Stimulated activated CD4-positive, alpha-beta T cell treated with anti-CD3 and anti-CD28 coated beads, Interleukin-12 subunit alpha, Interleukin-12 subunit beta, amount 100 ng/mL, for 4 hours (primary cell): ENCODE data around the gene AARS2.

Experiments
- DNase-seq: peaks from one replicate; pipeline ENCODE4 v3.0.0-alpha.2; 2020

The AARS2 gene

DNA sequence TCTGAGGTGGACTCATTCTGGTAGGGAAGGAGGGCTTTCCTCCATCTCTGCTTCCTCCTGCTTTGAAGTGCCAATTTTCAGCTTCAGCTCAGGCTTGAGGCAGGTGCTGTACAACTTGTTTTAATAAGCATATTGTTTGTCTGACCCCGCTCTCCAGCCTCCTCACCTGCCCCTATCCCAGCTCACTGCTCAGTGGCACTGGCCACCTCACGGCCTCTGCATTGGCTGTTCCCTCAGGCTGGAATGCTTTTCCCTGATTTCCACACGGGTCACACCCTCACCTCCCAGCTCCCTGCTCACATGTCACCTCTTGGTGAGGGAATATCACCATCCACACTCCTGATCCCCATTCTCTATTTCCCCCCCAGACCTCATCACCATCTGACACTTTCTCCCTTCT, 14.3 kb downstream of the AARS2 start:
- DNase-seq, result no peak

DNA sequence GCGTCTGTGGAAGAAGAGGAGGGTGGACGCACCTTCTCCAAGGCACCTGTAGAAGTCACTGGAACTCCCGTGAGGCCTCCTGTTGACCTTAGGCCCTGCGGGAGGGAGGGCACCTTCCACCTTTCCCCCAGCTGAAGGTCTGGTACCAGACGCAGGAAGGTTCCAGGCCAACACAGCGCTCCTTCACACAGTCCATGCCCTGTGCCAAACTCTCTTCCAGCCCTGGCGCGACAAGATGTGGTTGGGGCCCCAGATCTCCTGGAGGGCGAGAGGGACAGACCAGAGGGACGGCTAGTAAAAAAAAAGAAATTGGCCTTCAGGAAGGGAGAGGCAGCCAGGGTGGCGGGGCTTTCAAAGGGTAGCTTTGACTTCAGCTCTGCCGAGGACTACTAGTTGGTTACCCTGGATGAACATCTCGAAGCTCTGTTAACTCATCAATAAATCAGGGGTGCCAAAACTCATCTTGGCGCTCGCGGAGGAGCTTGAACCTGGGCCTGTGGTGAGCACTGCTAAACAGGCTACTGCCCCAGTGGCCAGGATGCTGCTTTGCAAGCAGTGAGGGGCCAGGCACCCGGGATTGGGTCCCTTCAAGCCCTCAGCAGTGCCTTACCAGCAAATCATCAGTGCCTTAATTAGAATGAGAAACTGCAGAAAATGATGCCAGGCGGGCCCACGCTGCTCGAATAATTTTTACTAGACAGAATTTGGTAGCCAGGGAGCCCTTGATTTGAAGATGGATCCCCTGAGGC, 14.9 kb downstream of the AARS2 start:
- DNase-seq, result no peak

DNA sequence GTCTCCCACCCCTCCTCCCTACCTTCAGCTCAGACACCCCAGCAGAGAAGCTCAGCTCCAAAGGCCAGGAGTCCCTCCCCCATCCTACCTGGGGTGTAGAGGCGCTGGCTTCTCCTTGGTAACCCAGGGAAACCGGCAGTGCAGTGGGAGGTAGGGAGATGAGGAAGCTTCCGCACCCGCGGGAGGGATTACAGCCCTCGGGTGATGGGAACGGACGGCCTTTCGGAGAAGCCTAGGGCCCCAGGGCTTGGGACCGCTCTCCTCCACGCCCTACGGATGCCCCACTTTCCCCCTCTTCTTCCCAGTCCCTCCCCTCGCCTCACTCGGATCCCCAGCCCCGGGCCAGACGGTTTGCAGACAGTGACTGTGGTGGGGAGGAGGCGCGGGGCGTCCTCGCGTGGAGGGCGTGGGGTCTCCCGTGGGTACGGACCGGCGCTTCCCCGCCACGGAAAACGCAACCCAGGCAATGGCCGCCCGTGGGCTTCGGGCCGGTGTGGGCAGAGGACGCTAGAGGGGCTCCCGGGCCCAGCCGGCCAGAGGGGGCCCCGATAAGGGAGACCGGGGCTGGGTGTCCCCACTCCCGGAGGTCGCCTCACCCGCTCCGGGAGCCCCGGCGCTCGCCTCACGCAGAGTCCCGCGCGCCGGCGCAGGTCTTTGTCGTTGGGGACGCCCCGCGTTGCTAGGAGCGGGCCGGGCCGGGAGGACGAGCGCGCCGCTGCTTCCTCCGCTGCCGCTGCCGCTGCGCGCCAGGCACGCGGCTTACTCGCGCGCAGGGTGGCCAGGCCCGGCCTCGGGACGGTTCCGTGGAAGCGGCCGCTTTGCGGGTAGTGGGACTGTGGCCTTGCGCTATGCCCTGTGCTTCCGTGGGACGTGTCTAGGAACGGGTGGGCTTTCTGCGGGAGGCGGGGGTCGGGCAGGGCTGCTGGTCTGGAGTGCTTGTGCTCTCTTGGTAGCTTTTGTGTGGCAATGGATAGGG, 15.8 kb downstream of the AARS2 start:
- peak; percentile 52 for DNase-seq

DNA sequence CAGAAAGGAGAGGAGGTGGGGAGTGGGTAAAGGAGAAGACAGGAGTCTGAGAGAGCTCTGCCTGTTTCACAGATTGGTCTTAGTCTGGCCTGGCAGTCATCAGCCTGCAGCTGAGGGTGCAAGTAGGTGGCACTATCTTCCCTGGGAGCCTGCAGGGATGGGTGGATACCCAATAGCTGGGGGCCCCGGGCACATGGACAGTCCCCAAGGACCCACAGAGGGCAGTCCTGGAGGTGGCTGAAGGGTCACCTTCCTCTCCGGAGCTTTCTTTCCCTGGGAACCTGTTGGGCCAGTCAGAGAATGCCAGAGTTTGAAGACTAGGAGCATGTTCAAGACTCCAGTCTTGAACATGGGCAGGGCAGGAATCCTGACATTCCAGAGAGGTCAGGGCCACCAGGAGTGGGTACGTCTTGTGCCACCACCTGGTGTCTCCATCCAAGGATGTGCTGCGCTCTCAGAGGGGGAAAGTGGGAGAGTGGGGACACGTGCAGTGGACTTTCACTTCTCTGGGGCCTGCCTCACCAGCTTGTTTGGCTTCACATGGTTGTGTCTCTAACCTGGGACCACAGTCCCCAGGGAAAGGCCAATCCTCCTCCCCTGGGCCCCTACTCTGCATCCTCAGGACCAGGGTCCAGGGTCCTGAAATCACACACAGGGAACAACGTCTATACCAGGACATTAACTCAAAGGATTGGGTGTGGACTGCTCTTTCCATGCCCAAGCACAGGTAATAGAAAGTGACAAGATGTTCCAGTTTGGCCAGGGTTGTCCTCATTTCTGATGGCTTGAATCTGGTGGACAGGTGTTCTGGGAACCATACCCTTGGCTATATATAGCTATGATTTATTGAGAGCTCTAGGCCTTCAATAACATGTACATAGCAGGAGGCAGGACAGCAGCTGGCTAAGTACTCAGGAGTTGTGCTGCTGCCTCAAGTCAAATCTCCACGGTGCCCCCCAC, 18.0 kb downstream of the AARS2 start:
- DNase-seq, result no peak

DNA sequence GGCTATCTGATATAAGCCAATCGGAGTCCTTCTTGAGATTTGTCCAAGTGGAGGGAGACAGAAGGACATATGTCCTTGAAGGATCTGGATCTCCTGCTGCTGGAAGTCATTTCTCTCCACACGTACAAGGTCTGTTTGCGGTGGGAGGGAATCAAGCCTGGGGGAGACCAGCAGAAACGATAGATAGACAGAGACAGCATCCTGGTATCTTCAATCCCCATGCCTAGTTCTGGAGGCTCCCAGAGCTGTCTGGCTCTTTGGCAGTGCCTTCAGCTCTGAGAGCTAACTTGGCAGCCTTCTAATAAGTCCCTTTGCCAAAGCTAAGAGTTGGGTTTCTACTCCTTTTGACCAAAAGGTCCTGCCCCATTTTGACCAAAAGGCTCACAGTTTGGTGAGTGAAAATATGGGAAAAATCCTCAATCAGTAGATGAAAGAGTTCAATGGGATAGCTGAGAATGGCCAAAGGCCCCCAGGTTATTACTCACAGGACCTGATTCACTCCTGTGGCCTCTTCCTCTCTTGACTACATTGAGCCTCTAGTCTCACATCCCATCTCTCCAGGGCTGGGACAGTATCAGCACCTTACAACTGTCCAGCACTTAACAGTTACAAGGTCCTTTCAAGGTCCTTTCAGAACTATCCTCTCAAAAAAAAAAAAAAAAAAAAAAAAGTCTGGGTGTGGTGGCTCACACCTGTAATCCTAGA, 20.3 kb downstream of the AARS2 start:
- no peak for DNase-seq

DNA sequence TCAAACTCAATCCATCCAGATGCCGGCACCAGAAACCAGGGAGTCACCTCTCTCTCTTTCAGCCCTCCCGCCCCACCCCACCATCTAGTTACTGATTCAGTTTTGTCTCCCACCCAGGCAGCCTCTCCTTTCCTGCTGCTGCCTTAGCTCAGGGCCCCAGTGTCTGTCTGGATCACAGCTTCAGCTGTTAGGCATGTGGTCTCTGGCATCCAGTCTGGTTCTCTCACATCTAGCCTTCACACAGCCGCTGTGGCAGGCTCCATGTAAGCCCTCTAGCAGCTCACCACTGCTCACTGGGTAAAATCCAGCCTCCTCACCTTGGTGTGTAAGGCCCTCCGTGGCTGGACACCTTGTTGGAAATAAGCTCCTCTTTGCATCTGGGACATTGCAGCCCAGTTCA, 21.3 kb downstream of the AARS2 start:
- no peak for DNase-seq

DNA sequence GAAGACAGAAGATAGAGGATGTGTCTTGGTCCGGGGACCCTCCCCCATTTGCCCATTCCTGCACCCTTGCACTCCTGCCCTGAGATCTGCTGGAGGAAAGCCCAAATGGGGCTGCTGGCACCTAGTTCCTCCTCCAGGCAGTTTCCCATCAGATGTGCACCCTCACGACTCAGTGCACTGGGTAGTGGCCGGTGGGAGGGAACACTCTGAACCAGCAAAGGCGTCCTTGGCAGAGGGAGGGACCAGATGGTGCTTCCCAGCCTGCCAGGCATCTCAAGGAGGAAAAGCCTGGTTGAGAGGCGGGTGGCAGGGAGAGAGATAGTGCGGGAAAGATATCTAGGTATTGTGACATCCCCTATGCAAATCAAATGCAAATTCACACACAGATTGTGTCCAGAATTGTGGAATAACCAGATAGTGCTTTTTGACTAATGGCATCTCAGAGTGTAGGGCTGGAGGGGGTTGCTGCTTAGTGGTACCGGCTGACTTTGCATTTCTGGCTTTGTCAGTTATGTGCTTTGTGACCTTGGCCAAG, 23.4 kb downstream of the AARS2 start:
- DNase-seq, result no peak

DNA sequence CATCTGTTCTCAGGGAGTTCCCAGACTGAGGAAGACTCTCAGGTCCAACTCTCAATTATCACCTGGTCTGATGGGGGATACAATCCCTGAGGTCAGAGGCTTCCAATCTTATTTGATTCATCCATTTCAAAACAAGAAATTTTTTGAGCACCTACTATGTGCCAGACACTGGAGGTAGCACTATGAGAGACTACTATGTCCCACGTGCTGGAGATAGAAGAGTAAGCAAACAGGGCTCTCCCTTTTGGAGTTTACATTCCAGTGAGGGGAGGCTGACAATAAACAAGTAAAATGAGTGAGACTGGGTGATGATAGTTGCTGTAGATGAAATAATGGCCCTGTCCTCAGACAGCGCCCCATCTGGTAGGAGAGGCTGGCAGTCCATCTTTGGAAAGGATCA, 26.4 kb downstream of the AARS2 start:
- DNase-seq, result no peak

DNA sequence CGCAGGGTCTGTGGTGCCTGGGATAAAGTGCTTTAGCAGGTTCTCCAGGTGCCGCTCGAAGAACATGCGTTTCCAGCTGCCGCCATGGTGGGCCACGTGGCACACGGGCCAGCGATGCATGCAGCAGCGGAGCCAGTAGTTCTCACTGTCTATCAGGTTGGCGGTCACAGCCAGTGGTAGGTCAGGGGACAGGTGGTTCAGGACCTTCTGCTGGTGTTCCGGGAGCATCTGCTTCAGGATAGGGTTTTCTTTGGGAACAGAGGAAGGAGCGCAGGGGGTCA, 26.9 kb downstream of the AARS2 start:
- no peak for DNase-seq

DNA sequence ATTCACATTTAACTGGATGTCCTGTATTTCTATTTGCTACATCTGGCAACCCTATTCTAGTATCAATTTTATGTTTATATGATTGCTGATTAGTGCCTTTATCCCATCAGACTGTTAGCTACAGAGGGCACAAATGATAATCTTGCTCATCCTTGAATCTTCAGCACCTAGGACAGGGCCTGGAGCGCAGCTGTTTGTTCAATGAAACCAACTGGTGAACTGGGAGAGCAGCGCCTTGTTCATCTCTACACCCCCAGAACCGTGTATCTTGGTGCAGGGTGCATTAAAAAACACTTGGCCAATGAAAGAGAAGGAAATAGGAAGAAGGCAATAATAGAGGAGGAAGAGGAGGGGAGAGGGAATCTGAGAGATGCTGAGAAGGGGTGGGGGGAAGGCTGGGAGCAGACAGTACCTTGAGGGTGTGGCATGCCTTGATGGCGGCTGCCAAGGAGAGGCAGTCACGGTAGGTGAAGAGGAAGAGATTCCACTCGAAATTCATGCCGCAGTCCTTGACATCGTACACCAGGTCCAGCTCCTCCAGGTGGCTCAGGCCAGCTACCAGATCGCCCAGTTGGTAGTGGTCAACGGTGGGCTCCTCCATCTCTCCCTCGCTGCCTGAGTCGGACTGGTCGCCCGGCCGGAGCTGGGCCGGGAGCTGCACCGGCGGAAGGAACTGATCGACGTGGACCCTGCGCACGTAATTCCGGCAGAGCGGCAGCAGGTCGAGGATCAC, 27.4 kb downstream of the AARS2 start:
- DNase-seq, result no peak

DNA sequence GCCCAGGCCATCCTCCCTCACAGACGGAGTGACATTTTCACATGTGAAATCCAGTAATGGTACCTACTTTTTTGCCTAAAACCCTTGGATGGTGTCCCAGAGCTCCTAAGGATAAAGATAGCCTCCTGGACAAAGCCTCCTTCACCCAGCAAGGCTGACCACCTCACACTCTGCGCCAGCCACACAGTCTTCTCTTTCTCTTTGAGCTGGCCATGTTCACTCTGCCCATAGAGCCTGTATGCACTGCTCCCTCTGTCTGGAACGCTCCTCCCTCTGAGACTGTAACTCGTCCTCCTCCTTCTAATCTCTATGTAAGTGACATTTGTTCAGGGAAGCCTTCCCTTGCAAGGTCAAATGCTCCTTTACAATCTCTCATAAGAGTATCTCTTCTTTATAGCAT, 28.3 kb downstream of the AARS2 start:
- DNase-seq, result no peak

DNA sequence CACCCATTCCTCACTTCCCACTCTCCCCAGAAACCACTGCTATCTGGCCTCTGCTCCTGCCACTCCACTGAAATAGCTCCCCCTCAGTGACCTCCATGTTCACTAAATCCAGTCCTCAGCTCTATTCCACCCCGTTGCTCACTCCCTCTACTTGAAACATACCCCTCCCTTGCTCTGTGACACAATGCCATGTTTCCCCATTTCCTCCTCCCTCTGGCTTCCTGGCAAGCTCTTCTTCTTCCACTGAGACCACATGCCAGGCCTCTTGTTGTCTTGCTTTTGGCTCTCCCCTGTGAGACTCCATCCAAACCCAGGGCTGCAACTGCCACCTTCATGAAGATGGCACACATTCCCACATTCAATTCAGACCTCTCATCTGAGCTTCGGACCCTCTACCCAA, 29.0 kb downstream of the AARS2 start:
- no peak for DNase-seq

DNA sequence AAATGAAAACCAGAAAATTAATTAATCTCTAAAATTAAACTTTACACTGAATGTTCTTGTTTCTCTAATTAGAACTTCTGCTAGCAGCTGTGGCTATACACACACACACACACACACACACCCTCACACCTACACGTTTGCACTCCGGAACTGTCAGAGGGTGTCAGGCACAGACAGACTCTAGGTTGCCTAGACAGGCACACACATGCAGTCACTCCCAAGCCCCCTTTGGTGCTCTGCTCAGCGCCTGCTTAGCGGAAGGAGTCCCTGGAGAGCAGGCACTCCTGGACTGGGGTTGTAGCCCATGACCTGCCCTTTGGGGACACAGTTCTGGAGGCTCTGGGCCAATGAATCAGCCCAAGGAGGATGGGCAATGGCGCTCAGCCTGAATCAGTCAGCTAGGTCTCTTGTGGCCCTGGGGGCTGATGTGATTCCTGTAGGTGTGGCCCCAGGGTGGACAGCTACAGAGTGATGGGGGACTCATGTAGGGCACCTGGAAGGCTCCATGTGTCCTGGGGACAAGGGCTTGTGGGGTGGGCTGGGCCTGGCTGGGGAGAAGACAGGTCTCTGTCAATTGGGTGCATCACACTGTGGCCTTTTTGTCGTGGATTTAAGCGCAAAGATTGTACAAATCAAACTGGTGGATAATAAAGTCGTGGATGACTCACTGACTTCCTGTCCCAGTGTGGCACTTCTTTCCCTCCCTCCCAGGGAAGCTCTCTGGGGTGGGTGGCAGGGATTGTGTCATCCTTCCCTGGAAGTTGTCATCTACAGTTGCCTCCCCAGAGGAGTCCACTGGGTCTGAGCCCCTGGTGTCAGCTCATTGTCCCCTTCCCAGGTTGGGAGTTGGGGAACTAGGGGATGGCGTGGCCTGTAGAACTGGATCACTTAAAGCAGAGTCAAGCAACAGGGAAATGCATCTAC, 34.1 kb downstream of the AARS2 start:
- DNase-seq, result no peak

DNA sequence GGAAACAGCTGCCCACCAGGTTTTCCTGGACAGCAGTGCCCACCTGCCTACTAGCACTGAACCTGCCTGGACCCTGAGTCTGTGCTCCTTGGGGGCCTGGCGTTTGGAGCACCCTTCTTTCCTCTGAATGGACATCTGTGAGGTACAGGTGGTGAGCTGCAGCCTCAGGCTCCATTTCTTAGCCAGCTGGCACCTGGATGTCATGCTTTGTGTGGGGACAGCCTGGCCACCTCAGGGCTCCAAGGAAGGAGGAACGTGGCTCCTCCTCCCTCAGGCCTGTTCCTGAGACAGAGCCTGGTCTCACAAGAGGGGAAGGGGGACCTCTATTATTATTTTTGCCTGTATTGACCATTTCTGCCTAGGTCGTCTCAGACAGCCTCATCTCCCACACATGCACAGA, 34.8 kb downstream of the AARS2 start:
- DNase-seq, result no peak

DNA sequence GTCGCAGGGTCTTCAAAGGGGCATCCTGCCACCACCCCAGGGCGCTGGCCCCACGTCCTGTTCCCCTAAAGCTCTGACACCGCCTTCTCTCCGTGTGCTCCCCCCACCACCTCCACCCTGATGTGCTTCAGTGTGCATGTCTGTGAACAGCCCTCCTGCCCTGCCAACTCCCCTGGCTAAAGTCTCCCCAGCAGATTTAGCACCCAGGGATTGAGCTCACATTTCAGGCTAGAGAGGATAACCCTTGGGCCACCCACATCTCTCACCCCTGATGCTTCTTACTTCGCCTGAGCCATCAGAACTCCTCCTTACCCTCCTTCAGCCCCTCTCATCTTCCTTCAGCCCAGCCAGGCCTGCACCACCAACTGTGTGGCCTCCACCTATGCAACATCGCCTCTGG, 35.4 kb downstream of the AARS2 start:
- DNase-seq, result no peak

DNA sequence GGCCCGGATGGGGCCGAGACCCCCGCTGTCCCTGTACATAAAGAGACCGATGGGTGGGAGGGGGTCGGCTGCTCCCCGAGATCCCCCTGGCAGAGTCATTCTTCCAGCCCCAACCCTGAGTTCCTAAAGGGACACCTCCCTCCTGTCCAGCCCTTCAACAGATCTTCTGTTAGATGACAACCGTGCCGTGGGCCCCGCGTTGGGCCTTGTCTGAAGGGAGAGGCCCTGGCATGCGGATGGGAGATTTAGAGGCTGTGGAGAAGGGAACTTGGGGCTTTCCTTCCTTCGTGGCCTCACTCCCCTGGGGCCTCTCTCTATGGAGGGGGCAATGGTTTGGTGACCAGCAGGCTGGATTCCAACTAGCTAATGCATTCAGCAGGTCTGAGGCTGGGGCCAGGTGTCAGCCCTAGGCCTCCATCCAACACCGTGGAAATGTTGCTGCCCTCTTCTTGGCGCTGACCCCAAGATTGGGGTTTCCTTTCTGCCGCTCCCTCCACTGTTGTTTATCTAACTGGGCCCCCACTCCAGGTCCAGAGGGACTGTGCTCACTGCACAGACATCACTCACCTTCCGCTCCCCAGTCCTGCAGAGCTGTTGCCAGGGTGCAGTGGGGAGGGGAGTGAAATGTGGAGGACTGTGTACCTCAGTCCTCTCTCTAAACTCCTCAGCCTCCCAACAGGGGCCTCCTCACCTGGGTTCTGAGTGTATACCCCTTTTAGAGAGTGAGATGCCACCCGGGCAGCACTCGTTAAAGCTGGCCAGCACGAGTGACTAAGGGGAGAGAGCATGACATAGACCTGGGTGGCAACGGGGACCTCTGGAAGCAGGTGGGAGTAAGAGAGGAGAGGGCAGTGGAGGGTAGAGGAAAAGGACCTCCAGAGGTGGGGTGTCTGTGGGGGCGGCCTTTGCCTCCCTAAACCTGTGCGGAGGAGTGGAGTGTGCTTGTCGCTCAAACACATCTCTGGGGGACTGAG, 36.2 kb downstream of the AARS2 start:
- no peak for DNase-seq

DNA sequence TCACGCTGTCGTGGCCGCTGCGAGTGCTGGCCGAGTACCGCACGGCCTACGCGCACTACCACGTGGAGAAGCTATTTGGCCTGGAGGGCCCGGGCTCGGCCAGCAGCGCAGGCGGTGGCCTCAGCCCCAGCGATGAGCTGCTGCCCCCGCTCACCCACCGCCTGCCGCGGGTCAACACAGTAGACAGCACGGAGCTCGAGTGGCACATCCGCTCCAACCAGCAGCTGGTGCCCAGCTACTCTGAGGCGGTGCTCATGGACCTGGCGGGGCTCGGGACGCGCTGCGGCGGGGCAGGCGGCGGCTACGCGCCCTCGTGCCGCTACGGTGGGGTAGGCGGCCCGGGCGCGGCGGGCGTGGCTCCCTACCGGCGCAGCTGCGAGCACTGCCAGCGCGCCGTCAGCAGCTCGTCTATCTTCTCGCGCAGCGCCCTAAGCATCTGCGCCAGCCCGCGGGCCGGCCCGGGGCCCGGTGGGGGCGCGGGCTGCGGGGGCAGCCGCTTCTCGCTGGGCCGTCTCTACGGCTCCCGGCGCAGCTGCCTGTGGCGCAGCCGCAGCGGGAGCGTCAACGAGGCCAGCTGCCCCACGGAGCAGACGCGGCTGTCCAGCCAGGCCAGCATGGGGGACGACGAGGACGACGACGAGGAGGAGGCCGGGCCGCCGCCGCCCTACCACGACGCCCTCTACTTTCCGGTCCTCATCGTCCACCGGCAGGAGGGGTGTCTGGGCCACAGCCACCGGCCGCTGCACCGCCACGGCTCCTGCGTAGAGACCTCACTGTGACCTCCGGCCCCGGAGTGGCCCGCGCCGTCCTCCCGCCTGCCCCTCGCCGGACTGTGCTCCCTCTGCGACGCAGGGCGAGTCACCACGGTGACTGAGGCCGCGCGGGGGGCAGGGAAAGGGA, 37.1 kb downstream of the AARS2 start:
- DNase-seq, result no peak

DNA sequence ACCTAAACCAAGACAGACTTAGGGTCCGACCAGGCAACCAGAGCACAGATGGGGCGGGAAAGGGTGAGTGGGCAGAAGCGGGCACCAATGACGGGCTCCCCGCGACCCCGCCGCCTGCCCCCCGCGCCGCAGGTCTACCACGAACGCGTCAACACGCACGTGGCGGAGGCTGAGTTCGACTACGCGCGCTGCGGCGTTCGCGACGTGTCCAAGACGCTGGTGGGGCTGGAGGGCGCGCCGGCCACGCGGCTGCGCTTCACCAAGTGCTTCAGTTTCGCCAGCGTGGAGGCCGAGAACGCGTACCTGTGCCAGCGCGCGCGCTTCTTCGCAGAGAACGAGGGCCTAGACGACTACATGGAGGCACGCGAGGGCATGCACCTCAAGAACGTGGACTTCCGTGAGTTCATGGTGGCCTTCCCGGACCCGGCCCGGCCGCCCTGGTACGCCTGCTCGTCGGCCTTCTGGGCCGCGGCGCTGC, 37.8 kb downstream of the AARS2 start:
- no peak for DNase-seq
